Prostate gland (tissue), 2 donors: ENCODE results near the gene ITM2C. TPM values are rescaled to one million over a fixed set of nuclear protein-coding genes. Genes with fewer than 3 reads are reported as not detected.

Source experiments
- DNase-seq: peaks from one replicate; pipeline ENCODE4 v3.0.0-alpha.2; 2019; ENCODE audit warnings: low spot score
- H3K27ac ChIP-seq, 2 donors: fragments of 200-600 bp; sonication (generic); 2 replicates each; pipeline ENCODE4 v1.5.1; 2017 to 2019
- H3K27me3 ChIP-seq: fragments of 200-600 bp; sonication (generic); replicated peaks from 2 replicates; pipeline ENCODE4 v1.5.1; 2019; ENCODE audit not compliant: insufficient read depth
- H3K36me3 ChIP-seq, 2 donors: fragments of 200-600 bp; sonication (generic); 1 replicate in 1 of 2; 2 replicates in 1 of 2; pipeline versions ENCODE4 v1.5.1 to v1.8.1; 2017 to 2019
- H3K4me1 ChIP-seq: fragments of 200-600 bp; sonication (generic); replicated peaks from 2 replicates; pipeline ENCODE4 v1.5.1; 2019
- H3K4me3 ChIP-seq, 2 donors: fragments of 200-600 bp; sonication (generic); 2 replicates each; pipeline ENCODE4 v1.5.1; 2017 to 2019
- H3K9me3 ChIP-seq: fragments of 200-600 bp; sonication (generic); 2 replicates; pipeline ENCODE4 v1.5.1; 2017
- POLR2A ChIP-seq: fragments of 450-650 bp; IDR thresholded peaks from one replicate; pipeline ENCODE4 v1.6.1; 2016; ENCODE audit warnings: antibody characterized with exemption, mild to moderate bottlenecking
- POLR2AphosphoS5 ChIP-seq: sonication (generic); formaldehyde crosslinking; IDR thresholded peaks from one replicate; pipeline ENCODE4 v1.6.1; 2017; ENCODE audit warnings: antibody characterized with exemption
- WGBS: methylation state at CpG from one replicate; pipeline ENCODE4 v1.1.5; 2018; 5-methylcytosine and 5-hydroxymethylcytosine counted together
- intact Hi-C: fragments of 100-400 bp; cut with DNase I; formaldehyde crosslinking; loops from one replicate; pipeline ENCODE4 v1.14.2; 2022
- total RNA-seq, 2 donors: library from RNA; depleted of rRNA; stranded (reverse); fragments of >200 nt; gene quantifications; one replicate each; pipeline ENCODE4 v1.1.0, GENCODE V29; 2016
- TF ChIP-seq, protein P1 (sequence below), 4 experiments: fragments of 200-600 bp in 2 of 4; fragments of 450-650 bp in 2 of 4; sonication (generic) in 2 of 4; IDR thresholded peaks; 1 replicate in 3 of 4; 2 replicates in 1 of 4; pipeline ENCODE4 v1.5.1; 2016 to 2019; ENCODE audit warnings: antibody characterized with exemption in 4 of 4, mild to moderate bottlenecking in 2 of 4, moderate library complexity in 2 of 4

The ITM2C gene
- total RNA-seq, 2 donors from 2014 or later: 104 to 137 TPM

DNA sequence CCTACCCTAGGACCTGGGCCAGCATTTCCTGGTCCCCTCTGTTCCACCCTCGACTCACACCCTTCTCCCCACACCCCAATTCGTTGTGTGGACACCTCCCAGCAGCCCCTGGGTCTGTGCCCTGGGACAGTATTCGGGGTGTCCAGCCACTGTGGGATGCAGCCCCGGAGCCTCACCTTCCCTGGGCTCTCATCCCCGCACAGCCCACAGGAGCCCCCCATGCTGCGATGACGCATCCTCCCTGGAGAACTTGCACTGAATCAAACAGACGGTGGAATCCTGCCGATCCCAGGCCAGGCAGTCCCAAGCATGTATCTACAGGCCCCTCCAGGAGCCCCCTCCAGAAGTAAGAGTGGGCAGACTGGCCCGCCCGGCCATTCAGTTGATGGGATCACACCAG lies 9.7 kb downstream of the ITM2C start:
- intact Hi-C loops: no loop called here
- no peaks in the 10 kb centered on the region for H3K4me1 ChIP-seq
- H3K36me3 ChIP-seq: peaks cover 3 to 5% of the 10 kb centered on the region in 2 donors

DNA sequence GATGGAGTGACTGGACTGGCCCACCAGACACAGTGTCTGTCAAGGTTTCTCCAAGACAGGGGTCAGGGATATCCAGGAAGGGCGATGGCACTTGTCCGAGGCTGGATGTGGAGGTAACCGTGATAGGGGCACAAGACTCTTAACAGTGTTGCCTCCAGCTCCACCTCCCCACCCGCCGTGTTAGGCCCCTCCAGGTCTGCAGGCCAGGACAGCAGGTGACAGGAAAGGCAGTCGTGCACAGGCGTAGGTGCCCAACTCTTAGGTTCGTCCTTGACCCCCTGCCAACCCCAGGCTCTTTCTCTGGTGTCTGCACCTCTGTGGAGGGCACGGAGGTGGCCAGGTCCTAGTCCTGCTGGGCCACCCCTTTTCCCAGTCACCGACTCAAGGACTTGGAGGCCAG lies 10.1 kb downstream of the ITM2C start:
- DNase-seq: no peak

More for the DNA sequence above, 9.7 kb downstream of the ITM2C start:
- no peak for TF ChIP-seq POLR2AphosphoS5
- TF ChIP-seq POLR2A: no peak
- TF ChIP-seq, protein P1, sequence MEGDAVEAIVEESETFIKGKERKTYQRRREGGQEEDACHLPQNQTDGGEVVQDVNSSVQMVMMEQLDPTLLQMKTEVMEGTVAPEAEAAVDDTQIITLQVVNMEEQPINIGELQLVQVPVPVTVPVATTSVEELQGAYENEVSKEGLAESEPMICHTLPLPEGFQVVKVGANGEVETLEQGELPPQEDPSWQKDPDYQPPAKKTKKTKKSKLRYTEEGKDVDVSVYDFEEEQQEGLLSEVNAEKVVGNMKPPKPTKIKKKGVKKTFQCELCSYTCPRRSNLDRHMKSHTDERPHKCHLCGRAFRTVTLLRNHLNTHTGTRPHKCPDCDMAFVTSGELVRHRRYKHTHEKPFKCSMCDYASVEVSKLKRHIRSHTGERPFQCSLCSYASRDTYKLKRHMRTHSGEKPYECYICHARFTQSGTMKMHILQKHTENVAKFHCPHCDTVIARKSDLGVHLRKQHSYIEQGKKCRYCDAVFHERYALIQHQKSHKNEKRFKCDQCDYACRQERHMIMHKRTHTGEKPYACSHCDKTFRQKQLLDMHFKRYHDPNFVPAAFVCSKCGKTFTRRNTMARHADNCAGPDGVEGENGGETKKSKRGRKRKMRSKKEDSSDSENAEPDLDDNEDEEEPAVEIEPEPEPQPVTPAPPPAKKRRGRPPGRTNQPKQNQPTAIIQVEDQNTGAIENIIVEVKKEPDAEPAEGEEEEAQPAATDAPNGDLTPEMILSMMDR (IDR thresholded peaks at IDR 0.05): no peak
- no peak overlapping the region for H3K4me3 ChIP-seq
- 75% methylated on average over 7 of the region's 11 CpGs for WGBS
- no peaks in the 10 kb centered on the region for H3K9me3 ChIP-seq
- H3K27ac ChIP-seq: no peak overlapping the region
- DNase-seq: no peak
- H3K27me3 ChIP-seq: no peaks in the 10 kb centered on the region

DNA sequence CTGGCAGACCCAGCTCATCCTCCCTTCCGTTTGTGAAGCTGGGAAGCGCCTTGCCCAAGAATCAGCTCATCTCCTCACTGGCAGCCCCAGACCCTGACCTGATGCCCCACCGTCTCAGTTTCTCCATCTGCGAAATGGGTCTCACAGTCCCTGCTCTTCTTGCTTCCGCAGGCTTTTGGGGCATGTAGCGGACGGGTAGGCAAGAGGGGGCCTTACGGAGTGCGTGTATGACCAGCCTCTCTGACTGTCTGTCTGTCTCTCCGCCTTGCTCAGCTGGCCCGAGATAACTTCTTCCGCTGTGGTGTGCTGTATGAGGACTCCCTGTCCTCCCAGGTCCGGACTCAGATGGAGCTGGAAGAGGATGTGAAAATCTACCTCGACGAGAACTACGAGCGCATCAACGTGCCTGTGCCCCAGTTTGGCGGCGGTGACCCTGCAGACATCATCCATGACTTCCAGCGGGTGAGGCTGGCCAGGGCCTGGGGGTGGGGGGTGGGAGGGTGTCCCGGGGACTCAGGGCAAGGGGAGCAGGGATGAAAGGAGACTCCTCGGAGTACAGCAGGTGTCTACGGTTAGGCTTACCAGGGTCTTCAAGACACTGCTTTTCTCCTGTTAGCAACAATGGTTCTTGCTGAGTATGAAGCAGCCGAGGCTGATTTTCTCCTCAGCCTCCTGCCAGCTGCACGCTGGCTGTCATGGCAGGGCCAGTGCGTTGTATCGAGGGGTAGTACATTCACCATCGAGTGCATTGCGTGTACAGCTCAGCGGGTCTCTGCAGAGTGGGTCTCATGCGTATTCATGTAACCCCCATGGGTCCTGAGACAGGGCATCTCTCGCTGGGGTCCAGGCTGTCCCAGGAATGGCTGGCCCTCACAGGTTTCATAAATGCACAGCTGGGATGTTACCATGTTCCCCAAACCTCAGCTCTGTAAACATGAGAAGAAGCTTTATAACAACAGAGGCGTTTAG lies 10.9 kb downstream of the ITM2C start:
- TF ChIP-seq POLR2A (no peak), POLR2AphosphoS5 (no peak)
- TF ChIP-seq, protein P1 (IDR thresholded peaks at IDR 0.05): no peak
- no peak overlapping the region for H3K27ac ChIP-seq
- no peak overlapping the region for H3K4me3 ChIP-seq
- no peaks in the 10 kb centered on the region for H3K9me3 ChIP-seq
- 94% methylated on average over 34 of the region's 34 CpGs for WGBS
- H3K4me1 ChIP-seq: no peaks in the 10 kb centered on the region
- peaks cover 3 to 5% of the 10 kb centered on the region in 2 donors for H3K36me3 ChIP-seq
- intact Hi-C loops: no loop called here
- no peak for DNase-seq
- H3K27me3 ChIP-seq: no peaks in the 10 kb centered on the region

More for the DNA sequence above, 10.1 kb downstream of the ITM2C start:
- no peak for TF ChIP-seq POLR2AphosphoS5
- TF ChIP-seq, protein P1 (IDR thresholded peaks at IDR 0.05): no peak
- no peak for TF ChIP-seq POLR2A
- intact Hi-C loops: no loop called here
- Histone ChIP-seq H3K27me3 (no peaks in the 10 kb centered on the region), H3K36me3 (peaks cover 3 to 5% of the 10 kb centered on the region in 2 donors), H3K9me3 (no peaks in the 10 kb centered on the region), H3K27ac (no peak overlapping the region), H3K4me1 (no peaks in the 10 kb centered on the region), H3K4me3 (no peak overlapping the region)
- 90% methylated on average over 10 of the region's 10 CpGs for WGBS

DNA sequence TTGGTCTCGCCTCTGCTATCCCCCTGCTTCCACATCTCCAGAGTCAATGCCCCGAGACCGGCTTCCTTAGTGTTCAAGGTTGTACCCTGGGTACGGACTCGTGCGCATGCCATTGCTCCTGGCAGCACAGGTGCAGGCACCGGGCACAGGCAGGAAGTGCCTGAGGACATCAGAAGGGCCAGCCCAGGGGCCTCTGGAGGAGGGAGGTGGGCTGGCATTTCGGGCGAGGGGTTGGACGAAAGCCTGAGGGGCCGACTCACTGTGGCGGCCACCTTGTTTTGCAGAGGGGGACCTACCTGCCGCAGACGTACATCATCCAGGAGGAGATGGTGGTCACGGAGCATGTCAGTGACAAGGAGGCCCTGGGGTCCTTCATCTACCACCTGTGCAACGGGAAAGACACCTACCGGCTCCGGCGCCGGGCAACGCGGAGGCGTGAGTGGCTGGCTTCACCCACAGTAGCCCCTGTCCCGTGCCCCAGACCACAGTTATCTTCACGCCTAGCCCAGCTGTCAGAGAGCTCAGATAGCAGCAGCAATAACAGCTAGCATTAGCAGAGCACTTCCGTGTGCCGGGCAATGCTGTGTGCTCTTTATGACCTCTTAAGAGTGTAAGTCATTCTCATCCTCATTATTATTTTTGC lies 12.5 kb downstream of the ITM2C start:
- H3K9me3 ChIP-seq: no peaks in the 10 kb centered on the region
- intact Hi-C loops: no loop called here
- no peak for DNase-seq
- peaks cover 3 to 5% of the 10 kb centered on the region in 2 donors for H3K36me3 ChIP-seq
- H3K27me3 ChIP-seq: no peaks in the 10 kb centered on the region
- H3K4me1 ChIP-seq: no peaks in the 10 kb centered on the region
- no peak overlapping the region for H3K27ac ChIP-seq
- 96% methylated on average over 19 of the region's 27 CpGs for WGBS
- H3K4me3 ChIP-seq: no peak overlapping the region
- TF ChIP-seq, protein P1 (IDR thresholded peaks at IDR 0.05): no peak
- TF ChIP-seq POLR2A: no peak
- TF ChIP-seq POLR2AphosphoS5: no peak
